NT2/D1 (cell line): ENCODE measurements around the gene RASEF.

Experiments used
- SUZ12 ChIP-seq: IDR thresholded peaks from 2 replicates; pipeline ENCODE4 v1.6.1; 2011; ENCODE audit not compliant: insufficient read length, insufficient read depth; ENCODE audit errors: extremely low read depth
- ZNF274 ChIP-seq: IDR thresholded peaks from 2 replicates; pipeline ENCODE4 v1.6.1; 2011; ENCODE audit warnings: mild to moderate bottlenecking, low read depth, low read length

DNA sequence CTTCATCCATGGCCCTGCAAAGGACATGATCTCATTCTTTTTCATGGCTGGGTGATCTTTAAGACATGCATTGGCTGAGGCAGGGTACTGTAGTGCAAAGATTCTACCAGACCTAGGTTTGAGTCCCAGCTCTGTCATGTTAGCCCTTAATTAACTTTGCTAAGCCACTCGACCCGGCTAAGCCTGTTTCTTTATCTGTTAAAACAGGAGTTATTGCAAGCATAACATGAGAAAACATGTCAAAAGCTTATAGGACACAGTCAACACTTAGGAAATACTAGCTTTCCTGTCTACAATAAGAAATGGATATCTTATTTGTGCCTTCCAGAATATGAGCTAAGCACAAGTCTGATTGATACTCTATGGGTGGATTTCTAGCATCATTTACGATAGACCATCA, 92.6 kb downstream of the RASEF start:
- TF ChIP-seq SUZ12, result no peak
- TF ChIP-seq ZNF274, result no peak
